IPS-20b (cell line): ENCODE data around the gene NEIL3.

ENCODE experiments used
- H3K27ac ChIP-seq: one replicate; pipeline ENCODE4 v1.5.1; 2013; ENCODE audit warnings: low read length
- H3K27me3 ChIP-seq: 2 replicates; pipeline ENCODE4 v1.6.1; 2013; ENCODE audit warnings: mild to moderate bottlenecking, low read length, inconsistent platforms; ENCODE audit not compliant: insufficient read depth
- H3K36me3 ChIP-seq: 2 replicates; pipeline ENCODE4 v1.6.1; 2013; ENCODE audit warnings: low read depth, mild to moderate bottlenecking, inconsistent platforms, low read length, moderate library complexity; ENCODE audit not compliant: insufficient read depth
- H3K4me1 ChIP-seq: 2 replicates; pipeline ENCODE4 v1.6.1; 2013; ENCODE audit warnings: mild to moderate bottlenecking, control low read depth, inconsistent platforms, low read length, moderate library complexity; ENCODE audit not compliant: insufficient read depth
- H3K4me3 ChIP-seq: 2 replicates; pipeline ENCODE4 v1.5.1; 2013; ENCODE audit warnings: mild to moderate bottlenecking, low read length, inconsistent platforms
- H3K9ac ChIP-seq: 2 replicates; pipeline ENCODE4 v1.6.1; 2013; ENCODE audit warnings: low read depth, mild to moderate bottlenecking, inconsistent platforms, low read length, moderate library complexity
- H3K9me3 ChIP-seq: 2 replicates; pipeline ENCODE4 v1.6.1; 2013; ENCODE audit warnings: mild to moderate bottlenecking, low read depth, low read length, inconsistent platforms; ENCODE audit not compliant: insufficient read depth

NEIL3 gene

GRCh38 chr4:177401658-177402273 lies 92.1 kb downstream of the NEIL3 start:
- Histone ChIP-seq H3K27ac (no peak overlapping the region), H3K4me1 (0 out of 2 replicates have a peak, but pooled peaks cover 6% of the 10 kb centered on the region), H3K9me3 (no peaks in the 10 kb centered on the region), H3K27me3 (no peaks in the 10 kb centered on the region), H3K9ac (no peak overlapping the region), H3K4me3 (no peak overlapping the region), H3K36me3 (no peaks in the 10 kb centered on the region)

GRCh38 chr4:177403746-177404145 lies 94.1 kb downstream of the NEIL3 start:
- no peak overlapping the region for H3K27ac ChIP-seq

GRCh38 chr4:177404342-177404741 lies 94.7 kb downstream of the NEIL3 start:
- H3K9ac ChIP-seq = no peak overlapping the region
- H3K4me3 ChIP-seq = no peak overlapping the region
- no peaks in the 10 kb centered on the region for H3K36me3 ChIP-seq
- H3K27ac ChIP-seq = no peak overlapping the region
- H3K4me1 ChIP-seq = 0 out of 2 replicates have a peak, but pooled peaks cover 6% of the 10 kb centered on the region
- no peaks in the 10 kb centered on the region for H3K27me3 ChIP-seq
- H3K9me3 ChIP-seq = no peaks in the 10 kb centered on the region

More at GRCh38 chr4:177403746-177404145, 94.1 kb downstream of the NEIL3 start:
- no peaks in the 10 kb centered on the region for H3K27me3 ChIP-seq
- H3K4me3 ChIP-seq = no peak overlapping the region
- 0 out of 2 replicates have a peak, but pooled peaks cover 6% of the 10 kb centered on the region for H3K4me1 ChIP-seq
- H3K36me3 ChIP-seq = no peaks in the 10 kb centered on the region
- H3K9ac ChIP-seq = no peak overlapping the region
- no peaks in the 10 kb centered on the region for H3K9me3 ChIP-seq

- no peaks in the 10 kb centered on the region for H3K36me3 ChIP-seq
- no peaks in the 10 kb centered on the region for H3K27me3 ChIP-seq
- no peak overlapping the region for H3K27ac ChIP-seq
- H3K4me1 ChIP-seq = 0 out of 2 replicates have a peak, but pooled peaks cover 6% of the 10 kb centered on the region
- H3K9me3 ChIP-seq = no peaks in the 10 kb centered on the region
- H3K4me3 ChIP-seq = no peak overlapping the region
- H3K9ac ChIP-seq = no peak overlapping the region
Measured at GRCh38 chr4:177404986-177405385, 95.3 kb downstream of the NEIL3 start.

- no peaks in the 10 kb centered on the region for H3K9me3 ChIP-seq
- no peak overlapping the region for H3K27ac ChIP-seq
- H3K27me3 ChIP-seq = no peaks in the 10 kb centered on the region
- H3K4me3 ChIP-seq = no peak overlapping the region
- no peak overlapping the region for H3K9ac ChIP-seq
- no peaks in the 10 kb centered on the region for H3K36me3 ChIP-seq
- H3K4me1 ChIP-seq = 0 out of 2 replicates have a peak, but pooled peaks cover 6% of the 10 kb centered on the region
Measured at GRCh38 chr4:177405508-177405907, 95.8 kb downstream of the NEIL3 start.

- Histone ChIP-seq H3K9me3 (no peaks in the 10 kb centered on the region), H3K4me3 (no peak overlapping the region), H3K27ac (no peak overlapping the region), H3K27me3 (no peaks in the 10 kb centered on the region), H3K9ac (no peak overlapping the region), H3K36me3 (no peaks in the 10 kb centered on the region), H3K4me1 (no peaks in the 10 kb centered on the region)
Measured at GRCh38 chr4:177408023-177408422, 98.3 kb downstream of the NEIL3 start.

GRCh38 chr4:177410566-177410965 lies 100.9 kb downstream of the NEIL3 start:
- Histone ChIP-seq H3K4me1 (no peaks in the 10 kb centered on the region), H3K27ac (no peak overlapping the region), H3K36me3 (no peaks in the 10 kb centered on the region), H3K9ac (no peak overlapping the region), H3K27me3 (no peaks in the 10 kb centered on the region), H3K9me3 (no peaks in the 10 kb centered on the region), H3K4me3 (no peak overlapping the region)

GRCh38 chr4:177411996-177412395 lies 102.3 kb downstream of the NEIL3 start:
- Histone ChIP-seq H3K36me3 (no peaks in the 10 kb centered on the region), H3K27ac (no peak overlapping the region), H3K4me3 (no peak overlapping the region), H3K27me3 (no peaks in the 10 kb centered on the region), H3K9ac (no peak overlapping the region), H3K4me1 (no peaks in the 10 kb centered on the region), H3K9me3 (no peaks in the 10 kb centered on the region)
